ENCODE results near the gene ZBTB5. TPM values are rescaled to one million over a fixed set of nuclear protein-coding genes. Genes with fewer than 3 reads are reported as not detected.

Gene ZBTB5
- total RNA-seq, 1 donor from 2014 or later: 9.0 TPM

- peak; percentile 26 for DNase-seq (ENCODE audit: low spot score)
- Mint-ChIP-seq H3K27me3 (ENCODE audit: unreplicated experiment) (peaks cover 4% of the 10 kb centered on the region), H3K27ac (ENCODE audit: unreplicated experiment) (no peak overlapping the region), H3K36me3 (ENCODE audit: low read depth, unreplicated experiment) (no peaks in the 10 kb centered on the region), H3K9me3 (ENCODE audit: unreplicated experiment) (no peaks in the 10 kb centered on the region), H3K4me3 (ENCODE audit: unreplicated experiment) (no peak overlapping the region), H3K4me1 (ENCODE audit: unreplicated experiment) (peaks cover 4% of the 10 kb centered on the region)
- TF ChIP-seq CTCF (IDR thresholded peaks at IDR 0.05; ENCODE audit: unreplicated experiment): peak; percentile 39
Observed at GRCh38 chr9:37410969-37411785, 54.1 kb downstream of the ZBTB5 start.

- Mint-ChIP-seq H3K36me3 (ENCODE audit: low read depth, unreplicated experiment) (no peaks in the 10 kb centered on the region), H3K27me3 (ENCODE audit: unreplicated experiment) (peaks cover 4% of the 10 kb centered on the region), H3K4me1 (ENCODE audit: unreplicated experiment) (peaks cover 4% of the 10 kb centered on the region), H3K27ac (ENCODE audit: unreplicated experiment) (no peak overlapping the region), H3K4me3 (ENCODE audit: unreplicated experiment) (no peak overlapping the region), H3K9me3 (ENCODE audit: unreplicated experiment) (no peaks in the 10 kb centered on the region)
- TF ChIP-seq CTCF (IDR thresholded peaks at IDR 0.05; ENCODE audit: unreplicated experiment): no peak
- DNase-seq (ENCODE audit: low spot score): no peak
Observed at GRCh38 chr9:37410354-37410861, 54.8 kb downstream of the ZBTB5 start.

GRCh38 chr9:37408933-37409710 lies 56.1 kb downstream of the ZBTB5 start:
- DNase-seq (ENCODE audit: low spot score): no peak
- Mint-ChIP-seq H3K9me3 (ENCODE audit: unreplicated experiment) (no peaks in the 10 kb centered on the region), H3K27me3 (ENCODE audit: unreplicated experiment) (peaks cover 4% of the 10 kb centered on the region), H3K4me3 (ENCODE audit: unreplicated experiment) (no peak overlapping the region), H3K27ac (ENCODE audit: unreplicated experiment) (no peak overlapping the region), H3K36me3 (ENCODE audit: low read depth, unreplicated experiment) (no peaks in the 10 kb centered on the region), H3K4me1 (ENCODE audit: unreplicated experiment) (no peaks in the 10 kb centered on the region)
- no peak for TF ChIP-seq CTCF (IDR thresholded peaks at IDR 0.05; ENCODE audit: unreplicated experiment)

- no peaks in the 10 kb centered on the region for H3K36me3 Mint-ChIP-seq (ENCODE audit: low read depth, unreplicated experiment)
- DNase-seq (ENCODE audit: low spot score): no peak
- H3K27me3 Mint-ChIP-seq (ENCODE audit: unreplicated experiment): peaks cover 3% of the 10 kb centered on the region
- H3K4me3 Mint-ChIP-seq (ENCODE audit: unreplicated experiment): no peak overlapping the region
- no peaks in the 10 kb centered on the region for H3K9me3 Mint-ChIP-seq (ENCODE audit: unreplicated experiment)
- H3K27ac Mint-ChIP-seq (ENCODE audit: unreplicated experiment): no peak overlapping the region
- H3K4me1 Mint-ChIP-seq (ENCODE audit: unreplicated experiment): no peaks in the 10 kb centered on the region
- peak; percentile 40 for TF ChIP-seq CTCF (IDR thresholded peaks at IDR 0.05; ENCODE audit: unreplicated experiment)
Observed at GRCh38 chr9:37407468-37407867, 57.8 kb downstream of the ZBTB5 start.
